Measurements from ENCODE around the gene GATAD1.
"Not testable (repeated sequence)": the region's sequence is repeated elsewhere in the genome, so short reads cannot be mapped to it uniquely, and the experiment has no call there.

Gene GATAD1

DNA sequence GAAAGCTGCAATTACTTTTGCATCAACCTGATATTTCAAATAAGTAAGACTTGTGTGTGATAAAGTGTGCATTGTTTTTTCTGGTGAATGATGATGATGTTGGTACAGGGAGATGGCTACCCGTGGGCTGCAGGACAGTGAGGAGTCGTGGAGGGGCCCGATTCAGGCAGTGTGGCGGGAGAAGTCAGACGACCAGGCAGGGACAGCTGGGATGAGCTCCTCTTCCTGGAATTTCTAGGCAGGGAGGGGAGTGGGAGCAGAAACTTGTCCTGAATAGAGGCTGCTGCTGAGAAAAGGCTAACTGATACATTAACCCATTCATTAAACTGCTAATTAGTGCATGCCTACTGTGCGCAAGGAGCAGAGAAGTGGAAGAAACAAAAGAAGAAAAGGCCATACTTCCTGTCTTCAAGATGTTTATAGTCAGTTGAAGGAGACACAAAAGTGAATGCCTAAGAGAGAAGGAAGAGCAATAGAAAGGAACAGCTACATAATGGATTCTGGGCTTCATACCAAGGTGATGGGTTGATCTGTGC is 9.3 kb upstream of the GATAD1 start:
- no peak for DNase-seq

DNA sequence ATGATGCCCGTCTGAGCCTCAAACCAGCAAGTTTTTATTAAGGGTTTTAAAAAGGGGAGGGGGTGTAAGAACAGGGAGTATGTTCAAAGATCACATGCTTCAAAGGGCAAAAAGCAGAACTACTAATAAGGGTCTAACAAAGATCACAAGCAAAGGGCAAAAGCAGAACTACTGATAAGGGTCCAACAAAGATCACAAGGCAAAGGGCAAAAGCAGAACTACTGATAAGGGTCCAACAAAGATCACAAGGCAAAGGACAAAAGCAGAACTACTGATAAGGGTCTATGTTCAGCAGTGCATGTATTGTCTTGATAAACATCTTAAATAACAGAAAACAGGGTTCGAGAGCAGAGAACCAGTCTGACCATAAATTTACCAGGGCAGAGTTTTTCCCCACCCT is 4.6 kb upstream of the GATAD1 start:
- DNase-seq = not testable (repeated sequence)

DNA sequence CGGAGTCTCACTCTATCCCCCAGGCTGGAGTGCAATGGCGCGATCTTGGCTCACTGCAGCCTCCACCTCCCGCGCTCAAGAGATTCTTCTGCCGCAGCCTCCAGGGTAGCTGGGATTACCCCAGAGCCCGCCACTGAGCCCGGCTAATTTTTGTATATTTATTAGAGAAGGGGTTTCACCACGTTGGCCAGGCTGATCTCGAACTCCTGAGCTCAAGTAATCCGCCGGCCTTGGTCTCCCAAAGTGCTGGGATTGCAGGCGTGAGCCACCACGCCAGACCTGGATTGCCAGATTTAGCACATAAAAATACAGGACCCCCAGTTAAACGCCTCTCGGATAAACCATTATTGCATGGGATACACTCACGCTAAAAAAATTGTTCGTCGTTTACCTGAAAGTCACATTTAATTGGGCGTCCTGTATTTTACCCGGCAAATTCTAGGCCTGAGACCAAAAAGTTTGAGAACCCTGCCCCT is 375 bp upstream of the GATAD1 start:
- DNase-seq = no peak

DNA sequence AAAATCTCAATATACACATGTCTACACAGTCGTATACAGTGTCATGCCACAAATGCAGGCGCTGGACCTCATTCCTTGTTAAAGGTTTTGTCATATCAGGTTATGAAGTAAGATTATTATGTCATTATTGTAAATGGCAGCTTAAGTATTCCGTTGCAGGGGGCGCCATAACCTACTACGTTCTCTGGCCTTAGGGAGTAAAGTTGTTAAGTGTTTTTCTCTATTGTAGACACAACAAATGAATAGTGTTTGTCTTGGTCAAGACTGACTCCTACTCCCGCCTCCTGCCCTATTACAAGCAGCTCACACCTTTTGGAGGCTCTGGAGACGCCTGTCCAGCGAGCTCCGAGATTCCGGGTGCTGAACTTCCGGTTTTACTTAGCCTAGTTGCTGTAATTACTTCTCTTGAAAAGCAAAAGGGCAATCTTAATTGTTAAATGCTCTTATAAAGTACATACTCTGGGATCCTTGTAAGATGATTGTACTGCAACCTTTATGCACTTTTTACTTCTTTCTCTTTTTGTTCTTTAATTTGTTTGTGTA is 994 bp downstream of the GATAD1 start:
- no peak for DNase-seq

DNA sequence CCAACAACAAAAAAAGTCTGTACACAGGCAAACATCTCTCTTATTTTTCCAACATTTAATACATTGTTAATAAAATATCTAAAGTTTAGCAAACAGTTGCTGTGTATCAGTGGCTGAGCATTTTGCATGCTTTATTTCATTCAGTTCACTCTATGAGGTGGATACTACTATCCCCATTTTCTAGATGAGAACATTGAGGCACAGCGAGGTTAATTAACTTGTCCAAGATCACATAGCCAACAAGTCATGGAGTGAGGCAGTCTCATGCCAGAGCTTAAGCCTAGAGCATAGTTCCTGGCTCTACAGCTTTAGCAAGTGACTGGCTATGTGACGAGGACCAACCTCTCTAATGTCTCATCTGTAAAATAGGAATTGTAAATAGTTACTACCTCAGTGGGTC is 4.4 kb downstream of the GATAD1 start:
- DNase-seq = no peak

DNA sequence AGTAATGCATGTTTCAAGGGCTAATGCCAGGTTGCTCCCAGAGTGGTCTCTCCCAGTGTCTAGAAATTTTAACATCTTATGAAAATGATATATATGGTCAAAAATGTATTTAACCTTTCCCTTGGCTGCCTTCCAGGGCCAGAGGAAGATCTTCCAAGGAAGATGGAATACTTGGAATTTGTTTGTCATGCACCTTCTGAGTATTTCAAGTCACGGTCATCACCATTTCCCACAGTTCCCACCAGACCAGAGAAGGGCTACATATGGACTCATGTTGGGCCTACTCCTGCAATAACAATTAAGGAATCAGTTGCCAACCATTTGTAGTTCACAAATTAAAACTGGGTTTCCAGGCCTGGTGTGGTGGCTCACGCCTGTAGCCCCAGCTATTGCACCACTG is 9.0 kb downstream of the GATAD1 start:
- no peak for DNase-seq

DNA sequence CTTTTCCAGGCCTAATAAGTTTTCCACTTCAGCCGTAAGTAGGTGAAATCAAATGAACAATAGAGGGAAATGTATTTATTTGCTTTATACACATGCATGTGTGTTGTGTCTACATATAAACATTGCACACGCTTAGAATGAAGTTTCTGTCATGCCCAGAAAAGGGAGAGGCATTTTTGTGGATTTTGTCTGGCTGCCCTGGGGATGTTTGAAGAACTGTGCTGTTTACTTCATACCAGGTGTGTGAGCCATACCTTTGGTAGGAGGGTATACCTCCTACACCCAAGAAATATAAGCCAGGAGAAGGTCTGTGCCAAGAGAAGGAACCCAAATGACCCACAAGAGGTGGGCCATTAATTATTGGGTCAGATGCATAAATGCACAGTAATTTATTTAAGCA is 12.8 kb downstream of the GATAD1 start:
- DNase-seq = no peak

DNA sequence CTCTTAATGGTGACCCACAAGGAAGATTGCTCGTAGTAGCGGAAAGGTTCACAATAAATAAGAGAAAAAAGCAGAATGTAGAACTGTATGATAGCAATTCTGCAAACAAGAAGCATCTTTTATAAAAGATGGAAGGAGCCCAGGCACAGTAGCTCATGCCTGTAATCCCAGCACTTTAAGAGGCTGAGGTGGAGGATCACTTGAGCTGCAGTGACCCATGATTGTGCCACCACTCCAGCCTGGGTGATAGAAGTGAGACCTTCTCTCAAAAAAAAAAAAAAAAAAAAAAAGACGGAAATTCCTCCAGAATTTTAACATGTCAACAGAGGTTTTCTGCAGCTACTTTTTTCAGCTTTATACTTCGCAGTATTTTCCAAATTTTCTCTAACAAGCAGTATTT is 13.2 kb downstream of the GATAD1 start:
- no peak for DNase-seq

DNA sequence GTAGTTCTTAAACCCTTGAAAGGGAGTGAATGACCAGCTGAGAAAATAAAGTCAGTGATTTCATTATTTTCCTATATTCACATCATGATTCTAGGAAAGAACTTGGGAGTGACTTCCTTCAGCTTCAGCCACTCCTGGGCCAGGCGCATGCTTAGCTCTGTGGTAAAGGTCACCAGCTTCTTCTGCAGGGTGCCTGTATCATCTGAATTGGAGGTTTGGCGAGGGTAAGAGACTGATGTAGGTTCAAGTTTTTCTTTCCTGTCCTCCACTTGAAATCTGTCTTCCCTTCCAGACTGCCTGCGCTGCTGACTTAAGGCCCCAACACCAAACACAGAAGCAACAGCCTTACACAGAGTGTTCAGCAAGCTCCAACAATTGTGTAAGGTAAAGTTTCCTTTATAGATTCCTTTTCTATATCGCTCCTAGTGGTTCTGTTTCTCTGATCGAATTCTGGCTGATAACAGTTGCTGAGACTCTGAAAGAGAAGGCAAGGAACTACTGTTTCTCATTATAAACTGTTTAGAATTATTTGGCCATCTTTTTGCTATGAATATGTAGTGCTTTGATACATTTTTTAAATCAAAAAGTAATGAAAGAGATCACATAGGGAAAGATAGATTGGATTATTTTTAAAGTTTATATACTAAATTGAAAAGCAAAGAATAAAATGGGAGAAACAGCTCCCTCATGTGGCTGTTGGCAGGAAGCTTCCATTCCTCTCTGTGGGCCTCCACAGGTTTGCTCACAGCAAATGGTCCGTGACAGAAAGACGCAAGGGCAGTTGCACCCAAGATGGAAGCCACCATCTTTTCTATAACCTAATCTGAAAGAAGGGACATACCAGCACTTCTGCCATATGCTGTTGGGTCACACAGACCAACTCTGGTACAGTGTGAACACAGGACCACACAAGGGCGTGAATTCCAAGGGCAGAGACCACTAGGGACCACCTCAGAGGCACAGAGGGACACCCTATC is 14.0 kb downstream of the GATAD1 start:
- no peak for DNase-seq

DNA sequence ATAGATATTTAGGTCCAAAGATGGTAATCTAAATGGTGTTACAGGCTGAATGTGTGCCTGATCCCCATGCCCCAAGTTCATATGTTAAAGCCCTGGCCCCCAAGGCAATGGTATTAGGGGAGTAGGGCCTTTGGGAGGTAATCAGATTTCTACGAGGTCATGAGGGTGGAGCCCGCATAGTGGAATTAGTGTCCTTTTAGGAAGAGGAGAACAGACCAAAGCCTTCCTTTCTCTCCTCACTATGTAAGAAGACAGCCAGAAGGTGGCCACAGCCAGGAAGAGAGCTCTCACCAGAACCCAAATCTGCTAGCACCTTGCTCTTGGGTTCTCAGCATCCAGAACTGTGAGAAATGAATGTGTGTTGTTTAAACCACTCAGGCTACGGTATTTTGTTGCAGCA is 15.3 kb downstream of the GATAD1 start:
- no peak for DNase-seq

DNA sequence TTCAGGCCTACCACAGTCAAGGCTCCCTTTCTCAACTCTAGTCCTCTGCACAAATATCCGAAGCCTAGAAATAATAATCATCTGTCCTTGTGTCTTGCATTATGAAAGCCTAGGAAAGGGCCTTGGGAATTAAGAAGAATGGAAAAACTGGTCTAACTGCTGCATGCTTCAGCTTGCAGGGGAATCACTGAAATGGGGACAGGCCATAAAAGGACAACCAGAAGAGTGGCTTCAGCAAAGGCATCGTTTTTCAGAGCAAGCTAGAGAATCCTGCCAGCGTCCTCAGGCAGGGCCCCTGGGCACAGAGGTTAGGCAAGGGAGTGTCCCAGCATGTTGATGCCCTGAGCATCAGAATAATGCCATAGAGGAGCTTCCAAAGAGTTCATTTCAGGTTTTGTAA is 17.2 kb downstream of the GATAD1 start:
- DNase-seq = no peak

DNA sequence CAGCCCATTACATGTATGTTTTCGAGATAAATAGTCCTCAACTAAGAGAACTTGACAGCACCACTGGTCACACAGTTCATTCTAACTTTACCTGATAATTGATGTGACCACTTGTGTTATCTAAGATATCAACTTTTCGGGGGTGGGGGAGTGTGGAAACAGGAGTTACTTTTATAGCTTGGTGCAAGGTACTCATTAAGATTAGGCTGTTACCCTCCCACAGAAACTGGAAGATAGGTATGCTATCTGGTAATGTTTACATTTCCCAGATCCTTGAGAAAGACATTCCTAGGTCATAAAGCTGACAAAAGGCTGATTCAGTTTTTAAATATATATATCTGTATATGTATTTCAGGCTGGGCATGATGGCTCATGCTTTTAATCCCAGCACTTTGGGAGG is 19.4 kb downstream of the GATAD1 start:
- DNase-seq = no peak

DNA sequence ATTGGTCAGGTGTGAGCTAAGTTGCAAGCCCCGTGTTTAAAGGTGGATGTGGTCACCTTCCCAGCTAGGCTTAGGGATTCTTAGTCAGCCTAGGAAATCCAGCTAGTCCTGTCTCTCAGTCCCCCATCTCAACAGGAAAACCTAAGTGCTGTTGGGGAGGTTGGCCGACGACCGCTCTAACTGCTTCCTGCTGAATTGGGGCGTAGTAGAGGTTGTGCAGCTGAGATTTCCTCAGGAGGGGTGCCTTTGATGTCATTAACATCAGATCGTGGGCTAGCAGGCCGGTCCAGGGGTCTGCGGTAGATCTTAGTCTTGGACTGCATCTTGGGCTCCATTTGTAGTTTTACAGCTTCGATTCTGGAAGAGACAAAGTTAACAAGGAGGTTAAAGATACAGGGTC is 21.3 kb downstream of the GATAD1 start:
- not testable (repeated sequence) for DNase-seq

DNA sequence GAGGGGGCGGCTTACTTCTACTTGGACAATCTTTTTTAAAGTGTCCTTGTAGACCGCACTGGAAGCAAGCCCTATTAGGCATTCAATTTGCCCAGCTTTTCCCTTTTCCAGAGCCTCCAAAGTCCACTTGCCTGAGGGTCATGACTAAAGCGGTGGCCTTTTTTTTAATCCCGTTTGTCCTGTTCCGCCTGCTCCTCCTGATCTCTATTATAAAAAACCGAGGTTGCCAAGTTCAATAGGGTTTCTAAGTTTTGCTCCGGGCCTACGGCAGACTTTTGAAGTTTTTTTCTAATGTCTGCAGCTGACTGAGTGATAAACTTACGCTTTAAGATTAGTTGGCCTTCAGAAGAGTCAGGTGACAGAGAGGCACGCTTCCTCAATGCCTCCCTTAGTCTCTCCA is 26.7 kb downstream of the GATAD1 start:
- not testable (repeated sequence) for DNase-seq

DNA sequence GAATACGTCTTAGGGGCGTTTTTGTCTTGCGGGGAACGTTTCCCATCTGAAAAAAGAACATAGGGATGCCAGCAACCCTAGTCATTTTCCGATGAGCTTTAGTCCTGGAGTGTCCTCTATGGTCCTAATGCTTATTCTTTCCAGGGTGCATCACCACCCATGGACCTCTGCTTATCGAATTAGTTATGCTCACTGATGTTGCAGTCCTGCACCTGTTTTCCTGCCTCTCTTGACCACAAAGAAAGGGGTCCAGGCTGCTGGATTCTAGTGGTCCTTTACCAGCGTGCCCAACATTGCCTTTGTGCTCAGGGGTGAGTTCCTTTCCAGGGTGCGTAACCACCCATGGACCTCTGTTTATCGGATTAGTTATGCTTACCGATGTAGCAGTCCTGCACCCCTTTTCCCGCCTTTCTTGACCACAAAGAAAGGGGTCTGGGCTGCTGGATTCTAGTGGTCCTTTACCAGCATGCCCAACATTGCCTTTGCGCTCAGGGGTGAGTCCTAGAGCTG is 28.0 kb downstream of the GATAD1 start:
- not testable (repeated sequence) for DNase-seq

DNA sequence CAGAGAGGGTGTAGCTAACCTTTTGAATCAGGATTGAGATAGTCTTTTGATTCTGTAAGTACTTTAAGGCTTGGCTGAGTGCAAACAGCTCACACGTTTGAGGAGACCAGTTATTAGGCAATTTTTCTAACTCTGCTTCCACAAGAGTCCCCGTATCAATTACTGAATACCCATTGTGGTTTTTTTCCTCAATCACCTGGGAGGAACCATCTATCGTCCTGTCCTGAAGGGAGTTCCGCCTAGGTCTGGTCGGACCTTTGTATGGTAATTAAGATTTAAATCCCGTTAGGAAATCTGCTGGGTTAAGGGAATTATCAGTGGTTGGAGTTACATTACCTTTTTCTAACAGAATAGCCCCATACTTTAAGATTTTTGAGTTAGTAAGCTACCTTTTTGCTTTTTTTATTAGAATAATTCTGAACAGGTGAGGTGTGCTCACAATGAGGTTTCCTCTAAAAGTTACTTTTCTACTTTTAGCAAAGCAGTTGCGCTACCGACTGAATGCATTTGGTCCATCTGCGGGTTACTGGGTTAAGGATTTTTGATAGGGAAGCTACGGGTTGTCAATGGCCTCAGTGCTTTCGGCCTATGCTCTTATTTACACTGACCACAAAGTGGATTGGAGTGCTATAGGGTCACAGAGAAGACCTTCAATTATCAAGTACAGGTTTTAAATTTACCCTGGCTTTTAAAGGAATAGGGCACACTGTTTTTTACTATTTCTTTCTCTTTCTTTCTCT is 28.7 kb downstream of the GATAD1 start:
- DNase-seq = not testable (repeated sequence)

DNA sequence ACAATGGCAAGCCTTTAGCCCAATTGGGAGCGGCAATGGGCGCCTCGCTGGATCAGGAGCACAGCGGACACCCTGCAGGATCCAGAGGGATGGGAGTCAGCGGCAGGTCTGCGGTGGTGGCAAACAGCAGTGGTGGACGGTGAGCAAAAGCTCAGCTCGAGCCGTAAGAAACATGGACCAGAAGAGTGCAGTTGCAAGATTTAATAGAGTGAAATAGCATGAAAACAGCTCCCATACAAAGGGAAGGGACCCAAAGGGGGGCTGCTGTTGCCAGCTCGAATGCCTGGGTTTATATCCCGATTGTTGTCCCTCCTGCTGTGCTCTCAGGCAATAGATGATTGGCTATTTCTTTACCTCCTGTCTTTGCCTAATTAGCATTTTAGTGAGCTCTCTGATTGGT is 30.4 kb downstream of the GATAD1 start, which contains the start of gene ERVW-1:
ERVW-1 (minus strand) TSS at position 266 of the 400 bp plus-strand sequence. CDS start 7,565 bp downstream, outside the sequence.
- not testable (repeated sequence) for DNase-seq

DNA sequence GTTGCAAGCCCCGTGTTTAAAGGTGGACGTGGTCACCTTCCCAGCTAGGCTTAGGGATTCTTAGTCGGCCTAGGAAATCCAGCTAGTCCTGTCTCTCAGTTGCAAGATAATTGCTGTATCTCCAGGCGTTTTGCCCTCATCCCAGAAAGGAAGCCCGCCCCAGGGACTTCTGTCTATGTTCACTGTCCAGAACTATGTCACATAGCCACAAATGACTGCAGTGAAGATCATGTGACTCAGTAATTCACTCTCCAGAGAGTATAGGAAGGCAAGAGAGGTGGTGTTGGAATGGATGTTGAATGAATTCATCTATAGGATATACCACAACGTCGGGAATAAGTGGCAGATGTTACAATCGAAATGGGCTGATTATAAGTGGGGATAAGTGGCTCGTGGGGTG is 30.8 kb downstream of the GATAD1 start:
- no peak for DNase-seq

DNA sequence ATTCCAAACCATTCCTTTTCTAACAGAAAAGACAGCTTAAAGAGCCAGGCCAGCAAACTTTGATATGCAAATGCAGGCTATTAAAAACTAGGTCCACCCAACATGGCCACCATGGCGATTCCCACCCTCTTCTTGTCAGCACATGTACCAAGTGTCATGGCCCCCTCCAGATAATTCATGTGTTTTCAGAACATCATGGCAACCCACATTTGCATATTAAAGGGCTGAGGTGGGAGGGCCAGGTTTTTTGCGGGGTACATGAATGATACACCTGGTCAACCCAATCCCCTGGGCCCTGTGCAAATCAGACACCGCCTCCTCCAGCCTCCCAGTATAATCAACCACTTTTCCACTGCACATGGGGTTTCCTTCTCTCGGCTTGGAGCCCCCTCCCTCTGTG is 31.4 kb downstream of the GATAD1 start:
- no peak for DNase-seq

DNA sequence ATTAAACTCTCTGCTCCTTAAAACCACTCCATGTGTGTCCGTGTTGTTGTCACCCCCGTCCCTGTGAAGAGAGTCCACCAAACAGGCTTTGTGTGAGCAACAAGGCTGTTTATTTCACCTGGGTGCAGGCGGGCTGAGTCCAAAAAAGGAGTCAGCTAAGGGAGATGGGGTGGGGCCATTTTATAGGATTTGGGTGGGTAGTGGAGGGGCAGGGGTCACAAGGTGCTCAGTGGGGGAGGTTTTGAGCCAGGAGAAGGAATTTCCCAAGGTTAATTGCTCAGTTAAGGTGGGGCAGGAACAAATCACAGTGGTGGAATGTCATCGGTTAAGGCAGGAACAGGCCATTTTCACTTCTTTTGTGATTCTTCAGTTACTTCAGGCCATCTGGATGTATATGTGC is 31.9 kb downstream of the GATAD1 start:
- DNase-seq = not testable (repeated sequence)

DNA sequence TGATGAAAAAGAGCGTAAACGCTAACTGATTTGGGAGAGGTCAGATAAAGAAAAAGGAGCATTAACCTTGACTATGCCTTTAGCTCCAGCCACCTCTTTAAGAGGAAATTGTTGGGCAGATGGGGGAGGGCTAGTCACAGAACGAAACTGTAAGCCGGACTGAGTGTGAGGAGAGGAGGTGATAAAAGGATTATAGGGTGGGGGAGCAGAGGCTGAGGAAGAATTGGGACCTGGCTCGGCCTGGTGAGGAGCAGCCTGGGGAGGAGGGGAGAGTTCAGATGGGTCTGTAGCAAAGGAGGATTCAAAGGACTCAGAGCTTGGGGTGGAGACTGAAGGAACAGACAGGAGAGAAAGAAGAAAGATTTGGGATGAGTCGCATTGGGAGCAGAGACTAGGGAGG is 36.3 kb downstream of the GATAD1 start:
- DNase-seq = not testable (repeated sequence)

DNA sequence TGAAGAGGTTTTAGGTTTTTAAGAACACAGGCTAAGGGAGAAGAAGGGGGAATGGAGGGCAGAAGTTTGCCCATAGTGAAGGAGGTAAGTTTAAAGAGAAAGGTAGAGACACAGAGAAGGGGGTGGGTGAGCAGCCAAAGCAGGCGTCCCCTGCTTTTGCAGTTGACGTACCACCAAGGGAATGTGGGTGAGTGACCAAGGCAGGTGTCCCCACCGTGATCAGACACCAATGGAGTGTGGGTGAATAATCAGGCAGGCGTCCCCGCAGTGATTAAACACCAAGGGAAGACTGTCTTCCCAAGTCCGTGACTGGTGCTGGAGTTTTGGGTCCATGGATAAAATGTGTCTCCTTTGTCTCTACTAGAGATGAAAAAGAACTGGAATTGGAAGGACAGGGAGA is 36.9 kb downstream of the GATAD1 start:
- DNase-seq = not testable (repeated sequence)

Measured in activated gamma-delta T cell (primary cell).